GM12892 (cell line): ENCODE measurements around the gene TACC3.

ENCODE experiments used
- POLR2A ChIP-seq: IDR thresholded peaks from 2 replicates; pipeline ENCODE4 v1.6.1; 2011; ENCODE audit warnings: low read depth, low read length, control low read depth
- POLR2AphosphoS5 ChIP-seq: IDR thresholded peaks from 2 replicates; pipeline ENCODE4 v1.6.1; 2011; ENCODE audit warnings: low read depth, low read length, control low read depth

- TF ChIP-seq POLR2A (no peak), POLR2AphosphoS5 (no peak)
Observed at GRCh38 chr4:1779588-1780382, 58.5 kb downstream of the TACC3 start.
